Measurements from ENCODE around the gene THADA.

THADA gene

GRCh38 chr2:43412114-43412753, 183.6 kb downstream of the THADA start:
- in situ Hi-C loops (cut with HindIII; ENCODE audit: low sequenced_read_pairs): no loop called here
- H3K4me3 ChIP-seq (ENCODE audit: low read depth, low read length): no peak overlapping the region
- DNase-seq (ENCODE audit: low read depth, low spot score): peak; percentile 55
- TF ChIP-seq CTCF (IDR thresholded peaks at IDR 0.05; ENCODE audit: low read depth, low read length): no peak

GRCh38 chr2:43410055-43410604, 185.7 kb downstream of the THADA start:
- no peak for DNase-seq (ENCODE audit: low read depth, low spot score)
- in situ Hi-C loops (cut with HindIII; ENCODE audit: low sequenced_read_pairs): no loop called here

GRCh38 chr2:43408407-43409160, 187.3 kb downstream of the THADA start:
- TF ChIP-seq CTCF (IDR thresholded peaks at IDR 0.05; ENCODE audit: low read depth, low read length): no peak
- H3K4me3 ChIP-seq (ENCODE audit: low read depth, low read length): no peak overlapping the region
- in situ Hi-C loops (cut with HindIII; ENCODE audit: low sequenced_read_pairs): no loop called here
- DNase-seq (ENCODE audit: low read depth, low spot score): no peak

More at GRCh38 chr2:43410055-43410604, 185.7 kb downstream of the THADA start:
- no peak for TF ChIP-seq CTCF (IDR thresholded peaks at IDR 0.05; ENCODE audit: low read depth, low read length)
- no peak overlapping the region for H3K4me3 ChIP-seq (ENCODE audit: low read depth, low read length)

GRCh38 chr2:43407935-43408334, 187.9 kb downstream of the THADA start:
- DNase-seq (ENCODE audit: low read depth, low spot score): no peak
- no peak overlapping the region for H3K4me3 ChIP-seq (ENCODE audit: low read depth, low read length)
- TF ChIP-seq CTCF (IDR thresholded peaks at IDR 0.05; ENCODE audit: low read depth, low read length): no peak
- in situ Hi-C loops (cut with HindIII; ENCODE audit: low sequenced_read_pairs): no loop called here

- in situ Hi-C loops (cut with HindIII; ENCODE audit: low sequenced_read_pairs): no loop called here
- no peak for TF ChIP-seq CTCF (IDR thresholded peaks at IDR 0.05; ENCODE audit: low read depth, low read length)
- no peak overlapping the region for H3K4me3 ChIP-seq (ENCODE audit: low read depth, low read length)
- DNase-seq (ENCODE audit: low read depth, low spot score): no peak
Observed at GRCh38 chr2:43406651-43407279, 189.1 kb downstream of the THADA start.

GRCh38 chr2:43405829-43406228, 190.0 kb downstream of the THADA start:
- no peak overlapping the region for H3K4me3 ChIP-seq (ENCODE audit: low read depth, low read length)
- TF ChIP-seq CTCF (IDR thresholded peaks at IDR 0.05; ENCODE audit: low read depth, low read length): no peak
- in situ Hi-C loops (cut with HindIII; ENCODE audit: low sequenced_read_pairs): no loop called here
- no peak for DNase-seq (ENCODE audit: low read depth, low spot score)
